ENCODE measurements around the gene HRH1. TPM values are rescaled to one million over a fixed set of nuclear protein-coding genes. Genes with fewer than 3 reads are reported as not detected.
"Not testable (repeated sequence)": the region's sequence is repeated elsewhere in the genome, so short reads cannot be mapped to it uniquely, and the experiment has no call there.

The HRH1 gene
- total RNA-seq, 1 experiment from 2014 or later, result 11.0 TPM

DNA sequence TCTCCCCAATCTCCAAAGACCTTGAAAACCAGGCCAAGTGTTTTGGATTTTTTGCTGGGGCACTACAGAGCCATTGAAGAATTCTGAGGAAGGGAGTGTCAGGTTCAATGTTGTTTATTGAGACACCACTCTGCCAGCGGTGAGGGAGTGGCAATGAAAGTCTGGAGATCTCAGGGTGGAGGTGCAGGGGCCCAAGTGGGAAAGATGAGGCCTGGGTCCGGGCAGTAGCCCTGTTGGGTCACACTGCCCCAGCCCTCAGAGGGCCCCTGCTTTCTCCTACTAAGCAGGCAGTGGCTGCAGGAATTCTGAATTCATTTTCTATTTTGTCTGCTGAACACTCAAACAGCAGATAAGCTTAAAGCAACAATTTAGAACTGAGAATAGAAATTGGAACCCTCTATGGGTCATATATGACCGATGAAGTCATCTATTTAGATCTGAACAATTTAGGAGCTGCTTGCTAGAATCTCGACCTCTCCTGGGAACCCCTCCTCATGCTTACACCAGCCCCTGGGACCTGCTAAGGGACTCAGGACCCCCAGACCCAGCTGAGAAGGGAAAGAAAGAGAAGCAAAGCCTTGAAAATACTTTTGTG is 17.9 kb downstream of the HRH1 start:
- BruUV-seq (replicated peaks), result no TSS peak
- Mint-ChIP-seq H3K27ac (ENCODE audit: low read depth, unreplicated experiment) (peak overlapping the region; percentile 44), H3K9me3 (ENCODE audit: unreplicated experiment) (no peaks in the 10 kb centered on the region), H3K4me1 (ENCODE audit: insufficient read depth, unreplicated experiment) (peaks cover 11% of the 10 kb centered on the region), H3K27me3 (ENCODE audit: insufficient read depth, unreplicated experiment) (no peaks in the 10 kb centered on the region), H3K36me3 (ENCODE audit: insufficient read depth, unreplicated experiment) (peaks cover 6% of the 10 kb centered on the region), H3K4me3 (ENCODE audit: unreplicated experiment) (no peak overlapping the region)
- CTCF ChIA-PET, result interaction anchor here (1.0 to 1.7 kb wide), 3 partner anchors 13 to 112 kb away, joined by 3 read pairs; no protein-coding TSS in a partner anchor
- DNase-seq (ENCODE audit: unreplicated experiment), result no peak
- TF ChIP-seq, protein P1, sequence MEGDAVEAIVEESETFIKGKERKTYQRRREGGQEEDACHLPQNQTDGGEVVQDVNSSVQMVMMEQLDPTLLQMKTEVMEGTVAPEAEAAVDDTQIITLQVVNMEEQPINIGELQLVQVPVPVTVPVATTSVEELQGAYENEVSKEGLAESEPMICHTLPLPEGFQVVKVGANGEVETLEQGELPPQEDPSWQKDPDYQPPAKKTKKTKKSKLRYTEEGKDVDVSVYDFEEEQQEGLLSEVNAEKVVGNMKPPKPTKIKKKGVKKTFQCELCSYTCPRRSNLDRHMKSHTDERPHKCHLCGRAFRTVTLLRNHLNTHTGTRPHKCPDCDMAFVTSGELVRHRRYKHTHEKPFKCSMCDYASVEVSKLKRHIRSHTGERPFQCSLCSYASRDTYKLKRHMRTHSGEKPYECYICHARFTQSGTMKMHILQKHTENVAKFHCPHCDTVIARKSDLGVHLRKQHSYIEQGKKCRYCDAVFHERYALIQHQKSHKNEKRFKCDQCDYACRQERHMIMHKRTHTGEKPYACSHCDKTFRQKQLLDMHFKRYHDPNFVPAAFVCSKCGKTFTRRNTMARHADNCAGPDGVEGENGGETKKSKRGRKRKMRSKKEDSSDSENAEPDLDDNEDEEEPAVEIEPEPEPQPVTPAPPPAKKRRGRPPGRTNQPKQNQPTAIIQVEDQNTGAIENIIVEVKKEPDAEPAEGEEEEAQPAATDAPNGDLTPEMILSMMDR (IDR thresholded peaks at IDR 0.05; ENCODE audit: unreplicated experiment), result no peak
- intact Hi-C loops (cut with micrococcal nuclease), result no loop called here
- POLR2A ChIA-PET, result interaction anchor here (0.6 to 0.9 kb wide), 2 partner anchors 14 to 127 kb away, joined by 3 to 5 read pairs; no protein-coding TSS in a partner anchor

DNA sequence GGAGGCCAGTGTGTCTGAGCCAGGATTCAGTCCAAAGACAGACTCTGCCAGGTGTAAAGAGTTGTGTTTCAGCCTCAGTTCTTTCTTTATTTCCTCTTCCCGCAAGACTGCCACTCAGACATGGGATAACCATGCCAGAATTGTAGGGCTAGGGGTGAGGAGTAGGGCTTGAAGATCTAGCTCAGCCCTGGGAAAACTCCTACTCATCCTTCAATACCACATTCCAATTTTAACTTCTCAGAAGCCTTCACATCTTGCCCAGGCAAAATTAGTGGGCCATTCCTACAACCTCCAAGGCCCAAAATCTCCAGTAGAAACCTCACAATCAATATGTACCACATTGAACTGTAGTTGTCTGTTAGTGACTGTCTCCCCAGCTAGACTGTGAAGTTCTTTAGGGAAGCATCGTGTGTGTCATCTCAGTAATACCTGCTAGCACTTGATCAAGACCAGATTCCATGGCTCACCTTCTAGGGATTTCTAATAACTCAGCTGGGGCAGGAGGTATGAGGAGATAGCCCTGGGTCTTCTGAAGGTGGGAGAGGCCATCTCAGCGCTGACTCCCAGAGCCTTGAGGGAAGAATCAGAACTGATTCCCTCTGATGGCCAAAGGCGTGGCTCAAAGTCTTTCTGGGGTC is 19.7 kb downstream of the HRH1 start:
- Mint-ChIP-seq H3K36me3 (ENCODE audit: insufficient read depth, unreplicated experiment) (no peaks in the 10 kb centered on the region), H3K4me1 (ENCODE audit: insufficient read depth, unreplicated experiment) (peaks cover 6% of the 10 kb centered on the region), H3K9me3 (ENCODE audit: unreplicated experiment) (no peaks in the 10 kb centered on the region), H3K27ac (ENCODE audit: low read depth, unreplicated experiment) (no peak overlapping the region), H3K4me3 (ENCODE audit: unreplicated experiment) (no peak overlapping the region), H3K27me3 (ENCODE audit: insufficient read depth, unreplicated experiment) (no peaks in the 10 kb centered on the region)
- DNase-seq (ENCODE audit: unreplicated experiment), result no peak
- ChIA-PET POLR2A (no interaction called here), CTCF (interaction anchor here (0.7 to 1.0 kb wide), 2 partner anchors 68 to 160 kb away, joined by 3 to 4 read pairs; no protein-coding TSS in a partner anchor)
- intact Hi-C loops (cut with micrococcal nuclease), result no loop called here
- TF ChIP-seq, protein P1 (IDR thresholded peaks at IDR 0.05; ENCODE audit: unreplicated experiment), result no peak
- BruUV-seq (replicated peaks), result no TSS peak

DNA sequence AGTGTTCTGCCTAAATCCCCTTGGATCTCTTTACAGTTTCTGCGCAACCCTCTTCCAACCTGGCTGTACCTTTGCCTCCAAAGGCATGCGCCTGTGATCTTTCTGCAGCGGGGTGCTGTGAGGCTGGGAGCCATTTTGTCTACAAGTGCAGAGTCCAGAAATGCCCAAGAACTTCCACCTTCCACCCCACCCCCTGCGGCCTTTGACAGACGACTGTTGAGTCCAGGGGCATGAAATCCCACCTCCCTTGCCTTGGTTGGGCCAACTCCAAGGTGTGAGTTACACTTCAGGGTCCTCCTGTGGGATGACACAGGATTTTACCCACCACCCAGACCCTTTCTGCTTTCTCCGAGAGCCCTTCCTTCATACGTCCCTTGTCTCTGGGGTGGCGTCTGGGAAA is 24.1 kb downstream of the HRH1 start:
- intact Hi-C loops (cut with micrococcal nuclease), result no loop called here
- POLR2A ChIA-PET, result no interaction called here
- H3K27ac Mint-ChIP-seq (ENCODE audit: low read depth, unreplicated experiment), result no peak overlapping the region
- H3K9me3 Mint-ChIP-seq (ENCODE audit: unreplicated experiment), result no peaks in the 10 kb centered on the region
- TF ChIP-seq, protein P1 (IDR thresholded peaks at IDR 0.05; ENCODE audit: unreplicated experiment), result no peak
- no peaks in the 10 kb centered on the region for H3K4me1 Mint-ChIP-seq (ENCODE audit: insufficient read depth, unreplicated experiment)
- no peaks in the 10 kb centered on the region for H3K36me3 Mint-ChIP-seq (ENCODE audit: insufficient read depth, unreplicated experiment)
- no peaks in the 10 kb centered on the region for H3K27me3 Mint-ChIP-seq (ENCODE audit: insufficient read depth, unreplicated experiment)
- no peak overlapping the region for H3K4me3 Mint-ChIP-seq (ENCODE audit: unreplicated experiment)
- BruUV-seq (replicated peaks), result no TSS peak
- CTCF ChIA-PET, result interaction anchor here (1.0 to 1.9 kb wide), 3 partner anchors 22 to 57 kb away, joined by 3 to 4 read pairs (median 3); no protein-coding TSS in a partner anchor
- DNase-seq (ENCODE audit: unreplicated experiment), result no peak

DNA sequence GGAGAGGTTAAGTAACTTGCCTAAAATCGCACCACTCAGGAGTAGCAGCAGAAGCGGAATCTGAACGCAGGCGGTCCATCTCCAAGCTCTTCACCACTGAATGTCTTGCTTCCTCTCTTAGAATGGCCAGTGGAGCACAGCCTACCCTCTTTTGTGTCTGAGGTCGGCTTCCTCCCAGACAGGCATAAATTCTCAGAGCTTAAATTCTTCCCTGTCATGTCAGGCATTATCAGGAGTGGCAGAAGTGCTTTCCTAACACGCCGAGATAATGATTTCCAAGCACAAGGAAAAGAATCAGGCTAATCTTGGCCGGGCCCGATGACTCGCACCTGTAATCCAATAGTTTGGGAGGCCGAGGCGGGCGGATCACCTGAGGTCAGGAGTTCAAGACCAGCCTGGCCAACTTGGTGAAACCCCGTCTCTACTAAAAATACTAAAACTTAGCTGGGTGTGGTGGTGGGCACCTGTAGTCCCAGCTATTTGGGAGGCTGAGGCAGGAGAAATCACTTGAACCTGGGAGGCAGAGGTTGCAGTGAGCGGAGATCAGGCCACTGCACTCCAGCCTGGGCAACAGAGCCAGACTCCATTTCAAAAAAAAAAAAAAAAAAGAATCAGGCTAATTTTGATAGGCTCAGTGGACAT is 30.2 kb downstream of the HRH1 start:
- H3K9me3 Mint-ChIP-seq (ENCODE audit: unreplicated experiment); H3K4me3 Mint-ChIP-seq (ENCODE audit: unreplicated experiment); H3K27me3 Mint-ChIP-seq (ENCODE audit: insufficient read depth, unreplicated experiment); H3K27ac Mint-ChIP-seq (ENCODE audit: low read depth, unreplicated experiment); BruUV-seq (replicated peaks); DNase-seq (ENCODE audit: unreplicated experiment); H3K36me3 Mint-ChIP-seq (ENCODE audit: insufficient read depth, unreplicated experiment): not testable (repeated sequence)
- ChIA-PET CTCF (interaction anchor here (0.5 to 1.5 kb wide), 9 partner anchors 17 to 1192 kb away, joined by 3 to 4 read pairs (median 4); no protein-coding TSS in a partner anchor), POLR2A (interaction anchor here (0.7 to 2.3 kb wide), 6 partner anchors 27 to 1696 kb away, joined by 3 to 11 read pairs (median 3); partner anchors contain the start of gene ATG7)
- peaks cover 36% of the 10 kb centered on the region for H3K4me1 Mint-ChIP-seq (ENCODE audit: insufficient read depth, unreplicated experiment)
- intact Hi-C loops (cut with micrococcal nuclease), result loop anchor here (2.0 kb wide), 1 partner anchor 16 kb away; no protein-coding TSS in a partner anchor

All from MCF 10A (cell line).